Stimulated activated CD4-positive, alpha-beta T cell treated with anti-CD3 and anti-CD28 coated beads, TNF-alpha, amount 100 ng/mL, for 48 hours (primary cell): ENCODE results near the gene NTM.

Experiments used
- DNase-seq, 3 donors: peaks; one replicate each; pipeline ENCODE4 v3.0.0-alpha.2; 2020; ENCODE audit warnings: low read depth in 3 of 3

The NTM gene

GRCh38 chr11:132072858-132073211, 702.4 kb downstream of the NTM start:
- DNase-seq: no peak

DNA sequence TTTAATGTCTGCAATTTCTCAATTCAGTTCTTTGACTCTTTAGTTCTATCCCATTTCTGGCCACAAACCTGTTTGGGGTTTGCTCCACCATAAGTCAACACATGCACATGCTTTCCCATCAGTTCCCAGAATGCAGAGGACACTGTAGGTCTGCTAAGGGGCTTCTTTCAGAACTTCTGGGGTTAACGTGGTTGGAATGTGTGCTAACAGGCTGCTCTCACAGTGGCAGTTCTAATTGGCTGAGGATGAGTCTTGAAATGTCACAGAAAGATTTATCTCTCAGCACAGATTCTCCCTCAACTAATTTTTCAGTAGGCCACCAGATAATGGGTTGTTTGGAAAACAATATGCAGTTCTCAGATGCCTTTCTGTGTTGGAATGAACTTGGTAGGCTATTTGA, 703.4 kb downstream of the NTM start:
- DNase-seq: no peak

- DNase-seq: no peak
These were observed 705.0 kb downstream of the NTM start for GRCh38 chr11:132075447-132075846.

GRCh38 chr11:132077416-132077815, 707.0 kb downstream of the NTM start:
- no peak for DNase-seq

GRCh38 chr11:132078264-132079076, 708.1 kb downstream of the NTM start:
- DNase-seq: no peak

GRCh38 chr11:132080127-132080526, 709.7 kb downstream of the NTM start:
- DNase-seq: no peak

DNA sequence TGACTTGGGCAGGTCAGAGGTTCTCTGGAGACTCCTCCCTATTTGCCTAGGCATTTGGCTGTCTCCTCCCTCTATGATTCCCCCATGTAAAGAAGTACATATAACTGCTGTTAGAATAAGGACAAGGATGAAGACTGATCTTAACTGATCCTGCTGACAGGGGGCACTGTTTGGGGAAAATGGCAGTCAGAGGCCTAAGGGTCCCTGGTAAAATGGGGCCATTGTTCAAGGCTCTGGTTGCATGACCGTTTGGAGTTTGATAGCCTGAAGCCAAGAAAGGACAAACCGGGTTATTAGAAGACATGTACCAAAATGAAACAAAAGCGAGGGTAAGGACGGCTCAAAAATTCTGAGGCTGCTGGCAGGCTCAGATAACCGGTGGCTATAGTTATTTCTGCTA, 712.2 kb downstream of the NTM start:
- no peak for DNase-seq

GRCh38 chr11:132084433-132084832, 714.0 kb downstream of the NTM start:
- no peak for DNase-seq

- DNase-seq: no peak
These were observed 716.7 kb downstream of the NTM start for GRCh38 chr11:132087148-132087547.

- DNase-seq: no peak
These were observed 718.1 kb downstream of the NTM start for GRCh38 chr11:132088551-132088950.

DNA sequence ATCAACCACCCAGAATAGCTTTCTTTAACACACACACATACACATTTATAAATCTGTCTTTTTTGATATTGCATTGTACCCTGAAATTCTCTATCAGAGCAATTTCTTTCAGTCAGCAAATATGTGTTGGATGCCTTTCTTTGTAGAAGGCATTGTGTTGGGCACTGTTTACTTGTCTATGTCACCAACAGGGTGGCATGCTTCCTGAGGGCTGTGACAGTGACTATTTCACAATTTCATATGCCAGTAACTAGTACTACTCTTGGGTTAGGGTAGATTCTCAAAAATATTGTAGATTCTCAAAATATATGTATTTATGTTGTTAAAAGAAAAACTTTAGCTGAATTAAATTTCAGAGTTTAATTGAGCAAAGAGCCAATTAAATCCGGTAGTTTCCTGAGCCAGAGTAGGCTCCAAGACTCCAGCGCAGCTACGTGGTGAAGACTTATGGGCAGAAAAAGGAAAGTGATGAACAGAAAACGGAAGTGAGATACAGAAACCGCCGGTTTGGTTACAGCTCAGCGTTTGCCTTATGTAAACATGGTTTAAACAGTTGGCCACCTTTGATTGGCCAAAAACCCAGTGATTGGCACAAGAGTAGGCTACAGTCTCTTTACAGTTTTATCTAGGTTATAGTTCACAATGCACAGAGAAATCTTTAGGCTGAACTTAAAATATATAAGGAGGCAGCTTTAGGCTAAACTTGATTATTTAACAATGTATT, 723.3 kb downstream of the NTM start:
- no peak for DNase-seq

- DNase-seq: no peak
These were observed 724.2 kb downstream of the NTM start for GRCh38 chr11:132094598-132094997.

GRCh38 chr11:132095230-132096131, 725.1 kb downstream of the NTM start:
- no peak for DNase-seq

GRCh38 chr11:132096132-132096825, 725.9 kb downstream of the NTM start:
- DNase-seq: no peak

DNA sequence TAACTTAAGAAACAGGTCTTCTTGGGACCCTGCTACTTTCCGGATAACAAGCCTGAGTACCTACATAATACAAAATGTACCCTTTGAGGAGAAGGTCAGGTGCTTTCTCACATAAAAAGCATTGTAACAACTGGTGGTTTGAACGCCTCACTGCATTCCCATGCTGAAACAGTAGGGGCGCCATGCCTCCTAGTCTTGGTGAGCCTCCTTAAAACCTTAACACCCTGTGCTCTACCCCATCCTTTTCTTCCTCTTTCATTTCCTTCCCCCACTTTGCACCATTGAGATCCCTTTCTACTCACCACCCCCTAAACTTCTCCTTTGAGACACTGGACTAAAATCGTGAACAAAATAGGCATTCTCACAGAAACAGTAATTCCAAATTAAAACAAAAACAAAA, 729.3 kb downstream of the NTM start:
- no peak for DNase-seq

DNA sequence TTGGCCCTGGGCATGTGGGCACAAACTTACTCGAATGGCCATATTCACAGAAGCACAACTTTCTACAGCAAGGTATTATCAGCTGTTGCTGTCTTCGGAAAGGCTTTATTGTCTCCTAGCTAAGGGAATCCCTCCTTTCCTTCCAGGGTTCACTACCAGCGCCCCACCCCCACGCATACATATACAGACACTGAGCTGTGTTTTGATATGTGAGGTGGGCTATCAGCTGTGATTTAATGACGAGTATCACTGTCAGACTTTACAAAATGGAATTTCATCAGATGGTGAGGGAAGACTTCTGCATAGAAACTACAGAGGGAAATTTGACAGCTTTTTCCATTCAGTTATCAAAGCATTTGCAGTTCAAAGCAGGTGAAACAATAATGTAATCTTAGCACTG, 730.2 kb downstream of the NTM start:
- DNase-seq: no peak

DNA sequence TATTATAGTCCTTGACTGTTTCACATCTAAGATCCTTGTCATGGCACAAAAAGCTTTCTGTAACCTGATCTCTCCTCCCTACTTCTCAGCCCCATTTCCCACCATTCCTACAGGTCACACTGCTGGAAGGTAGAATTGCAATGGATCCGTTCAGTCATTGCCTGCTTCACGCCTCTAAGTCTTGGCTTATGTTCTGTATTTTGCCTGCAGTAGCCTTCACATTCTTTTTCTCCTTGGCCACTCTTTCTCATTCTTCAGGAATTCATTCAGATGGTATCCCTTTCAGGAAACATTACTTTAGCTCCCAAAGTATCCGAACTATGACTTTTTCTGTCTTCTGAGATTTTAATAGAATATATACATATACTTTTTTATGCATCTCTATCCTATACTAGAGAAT, 731.5 kb downstream of the NTM start:
- DNase-seq: no peak

DNA sequence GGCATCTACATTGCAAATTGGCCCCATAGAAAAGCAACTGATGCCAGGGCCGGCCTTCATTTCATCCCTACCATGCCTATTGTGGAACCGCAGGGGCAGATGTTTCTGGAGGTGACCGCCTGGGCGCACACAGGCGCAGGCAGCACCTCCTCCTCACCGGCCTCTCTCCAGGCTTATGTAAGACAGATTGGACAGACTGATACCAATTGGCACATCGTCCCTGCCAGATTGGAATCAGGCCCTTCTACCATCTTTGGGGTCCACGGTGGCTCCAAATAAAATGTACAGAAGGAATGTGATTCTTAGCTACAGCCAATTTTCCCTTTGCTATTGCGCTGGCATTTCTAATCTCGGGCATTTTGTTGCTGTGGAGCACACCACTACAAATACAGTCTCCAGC, 732.6 kb downstream of the NTM start:
- DNase-seq: no peak

DNA sequence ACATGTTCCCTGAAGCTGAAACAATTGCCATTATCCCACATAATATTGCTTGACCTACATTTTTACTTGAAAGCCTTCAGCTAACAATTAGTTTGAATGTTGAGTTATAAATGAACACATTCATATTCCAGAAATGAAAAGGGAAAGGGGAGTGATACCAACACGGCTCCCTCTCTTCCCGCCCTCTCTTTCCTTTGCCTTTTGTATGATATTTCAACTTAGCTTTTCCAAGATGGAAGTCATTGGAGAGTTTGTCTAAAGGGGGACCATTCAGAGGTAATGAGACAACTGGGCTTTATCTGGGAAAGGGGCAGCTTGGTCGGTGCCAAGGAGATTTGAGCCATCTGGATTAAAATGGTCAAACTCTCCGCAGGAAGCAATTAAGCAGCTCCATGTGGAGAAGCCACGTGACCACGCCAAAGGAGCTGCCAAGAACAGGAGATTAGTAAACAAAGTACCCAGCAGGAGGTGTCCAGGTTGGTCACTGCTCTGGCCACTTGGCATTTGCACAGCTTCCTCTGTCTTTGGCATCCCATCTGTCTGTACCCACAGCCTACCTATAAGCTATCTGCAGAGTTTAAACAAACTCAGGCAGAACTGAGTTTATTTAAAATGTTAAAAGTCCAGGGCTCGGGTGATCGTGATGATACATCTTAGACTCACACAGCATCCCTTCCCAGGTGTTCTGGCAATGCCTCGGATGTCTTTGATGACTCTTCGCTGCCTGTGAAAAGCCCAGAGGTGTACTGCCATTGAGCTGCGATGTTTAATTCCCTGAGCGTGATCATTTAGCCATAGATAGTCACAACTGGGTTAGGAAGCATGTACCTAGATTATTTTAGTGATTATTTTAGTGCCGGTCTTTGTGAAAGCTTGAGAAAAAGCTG, 735.9 kb downstream of the NTM start:
- no peak for DNase-seq

DNA sequence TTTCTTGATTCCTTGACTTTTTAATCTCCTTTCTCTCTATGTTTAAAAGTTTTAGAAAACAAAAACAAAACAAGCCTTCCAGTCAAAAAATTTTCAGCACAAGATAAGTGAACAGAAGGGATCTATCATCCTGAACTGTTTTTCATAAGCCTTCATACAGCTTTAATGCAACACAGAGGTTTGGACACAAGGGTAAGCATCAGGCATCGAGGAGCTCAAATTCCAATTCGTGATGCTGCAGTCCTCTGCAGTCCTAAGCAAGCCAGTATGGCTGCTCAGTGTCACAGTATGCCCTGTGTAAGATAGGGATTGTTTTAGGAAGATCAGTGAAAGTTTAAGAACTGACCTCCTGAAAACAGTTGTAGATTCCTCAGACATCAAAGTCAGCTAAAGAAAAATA, 740.9 kb downstream of the NTM start:
- no peak for DNase-seq

GRCh38 chr11:132111838-132112237, 741.4 kb downstream of the NTM start:
- DNase-seq: no peak
